BLaER1 (cell line): Measurements from ENCODE around the gene CLCF1.

ENCODE experiments used
- H3K27ac ChIP-seq: shearing (Covaris generic); formaldehyde crosslinking; 2 replicates; pipeline ENCODE4 v1.8.1; 2022
- H3K27me3 ChIP-seq: shearing (Covaris generic); formaldehyde crosslinking; 2 replicates; pipeline ENCODE4 v1.8.1; 2022
- H3K36me3 ChIP-seq: shearing (Covaris generic); formaldehyde crosslinking; 2 replicates; pipeline ENCODE4 v1.8.1; 2022
- H3K4me1 ChIP-seq: shearing (Covaris generic); formaldehyde crosslinking; 2 replicates; pipeline ENCODE4 v1.8.1; 2022
- H3K4me2 ChIP-seq: shearing (Covaris generic); formaldehyde crosslinking; 2 replicates; pipeline ENCODE4 v1.8.1; 2022
- H3K4me3 ChIP-seq: shearing (Covaris generic); formaldehyde crosslinking; 2 replicates; pipeline ENCODE4 v1.8.1; 2022
- H3K9ac ChIP-seq: shearing (Covaris generic); formaldehyde crosslinking; 2 replicates; pipeline ENCODE4 v1.8.1; 2022
- H3K9me3 ChIP-seq: shearing (Covaris generic); formaldehyde crosslinking; 2 replicates; pipeline ENCODE4 v1.8.1; 2022
- H4K20me1 ChIP-seq: shearing (Covaris generic); formaldehyde crosslinking; 2 replicates; pipeline ENCODE4 v1.8.1; 2022
- Cebpa-rat ChIP-seq: shearing (Covaris generic); IDR thresholded peaks from 2 replicates; pipeline ENCODE4 v1.8.1; 2022

The CLCF1 gene

GRCh38 chr11:67369275-67369674 lies 4.1 kb downstream of the CLCF1 start:
- TF ChIP-seq Cebpa-rat = no peak
- H3K9ac ChIP-seq = no peak overlapping the region
- peaks cover 52% of the 10 kb centered on the region for H4K20me1 ChIP-seq
- H3K36me3 ChIP-seq = no peaks in the 10 kb centered on the region
- peaks cover 50% of the 10 kb centered on the region for H3K27me3 ChIP-seq
- H3K4me1 ChIP-seq = peaks cover 91% of the 10 kb centered on the region
- H3K4me2 ChIP-seq = peak overlapping the region; percentile 81
- H3K9me3 ChIP-seq = no peaks in the 10 kb centered on the region
- H3K4me3 ChIP-seq = no peak overlapping the region
- no peak overlapping the region for H3K27ac ChIP-seq

- Histone ChIP-seq H3K4me3 (no peak overlapping the region), H3K27me3 (peaks cover 44% of the 10 kb centered on the region), H3K9me3 (no peaks in the 10 kb centered on the region), H3K9ac (no peak overlapping the region), H3K27ac (no peak overlapping the region), H3K36me3 (no peaks in the 10 kb centered on the region), H3K4me1 (peaks cover 91% of the 10 kb centered on the region), H3K4me2 (peak overlapping the region; percentile 81), H4K20me1 (peaks cover 46% of the 10 kb centered on the region)
- TF ChIP-seq Cebpa-rat = no peak
These were observed 4.8 kb downstream of the CLCF1 start for GRCh38 chr11:67368621-67369020.

- no peaks in the 10 kb centered on the region for H3K36me3 ChIP-seq
- H3K27me3 ChIP-seq = peaks cover 35% of the 10 kb centered on the region
- peak overlapping the region; percentile 81 for H3K4me2 ChIP-seq
- H3K9ac ChIP-seq = no peak overlapping the region
- no peak overlapping the region for H3K27ac ChIP-seq
- H3K4me1 ChIP-seq = peaks cover 85% of the 10 kb centered on the region
- no peak overlapping the region for H3K4me3 ChIP-seq
- TF ChIP-seq Cebpa-rat = no peak
- peaks cover 46% of the 10 kb centered on the region for H4K20me1 ChIP-seq
- no peaks in the 10 kb centered on the region for H3K9me3 ChIP-seq
These were observed 5.6 kb downstream of the CLCF1 start for GRCh38 chr11:67367761-67368227.

- TF ChIP-seq Cebpa-rat = no peak
- Histone ChIP-seq H3K27ac (no peak overlapping the region), H3K36me3 (no peaks in the 10 kb centered on the region), H3K4me1 (peaks cover 83% of the 10 kb centered on the region), H3K9me3 (no peaks in the 10 kb centered on the region), H3K4me3 (no peak overlapping the region), H3K9ac (no peak overlapping the region), H3K27me3 (peaks cover 31% of the 10 kb centered on the region), H4K20me1 (peaks cover 45% of the 10 kb centered on the region), H3K4me2 (peak overlapping the region; percentile 81)
These were observed 6.2 kb downstream of the CLCF1 start for GRCh38 chr11:67366961-67367760.

- H3K9ac ChIP-seq = 0 out of 2 replicates have a peak overlapping the region, but pooled peaks have one; percentile 19
- H4K20me1 ChIP-seq = peaks cover 38% of the 10 kb centered on the region
- H3K4me2 ChIP-seq = peak overlapping the region; percentile 81
- H3K4me3 ChIP-seq = no peak overlapping the region
- no peak overlapping the region for H3K27ac ChIP-seq
- peaks cover 77% of the 10 kb centered on the region for H3K4me1 ChIP-seq
- H3K27me3 ChIP-seq = peaks cover 29% of the 10 kb centered on the region
- no peaks in the 10 kb centered on the region for H3K36me3 ChIP-seq
- H3K9me3 ChIP-seq = no peaks in the 10 kb centered on the region
- no peak for TF ChIP-seq Cebpa-rat
These were observed 6.9 kb downstream of the CLCF1 start for GRCh38 chr11:67366546-67366945.

GRCh38 chr11:67365736-67366444 lies 7.5 kb downstream of the CLCF1 start:
- H3K27ac ChIP-seq = no peak overlapping the region
- H3K4me2 ChIP-seq = peak overlapping the region; percentile 81
- no peaks in the 10 kb centered on the region for H3K36me3 ChIP-seq
- TF ChIP-seq Cebpa-rat = no peak
- 0 out of 2 replicates have a peak overlapping the region, but pooled peaks have one; percentile 19 for H3K9ac ChIP-seq
- no peak overlapping the region for H3K4me3 ChIP-seq
- H3K27me3 ChIP-seq = peaks cover 28% of the 10 kb centered on the region
- peaks cover 32% of the 10 kb centered on the region for H4K20me1 ChIP-seq
- H3K4me1 ChIP-seq = peaks cover 71% of the 10 kb centered on the region
- no peaks in the 10 kb centered on the region for H3K9me3 ChIP-seq

GRCh38 chr11:67364783-67365722 lies 8.3 kb downstream of the CLCF1 start:
- peaks cover 23% of the 10 kb centered on the region for H3K27me3 ChIP-seq
- TF ChIP-seq Cebpa-rat = no peak
- no peak overlapping the region for H3K9ac ChIP-seq
- no peaks in the 10 kb centered on the region for H3K9me3 ChIP-seq
- peaks cover 27% of the 10 kb centered on the region for H4K20me1 ChIP-seq
- H3K36me3 ChIP-seq = no peaks in the 10 kb centered on the region
- H3K4me1 ChIP-seq = peaks cover 64% of the 10 kb centered on the region
- H3K4me2 ChIP-seq = peak overlapping the region; percentile 81
- H3K27ac ChIP-seq = no peak overlapping the region
- no peak overlapping the region for H3K4me3 ChIP-seq

- H3K9me3 ChIP-seq = no peaks in the 10 kb centered on the region
- no peak overlapping the region for H3K4me3 ChIP-seq
- H3K9ac ChIP-seq = no peak overlapping the region
- H3K36me3 ChIP-seq = no peaks in the 10 kb centered on the region
- H3K27ac ChIP-seq = no peak overlapping the region
- H4K20me1 ChIP-seq = peaks cover 18% of the 10 kb centered on the region
- H3K4me2 ChIP-seq = peak overlapping the region; percentile 81
- H3K4me1 ChIP-seq = peaks cover 55% of the 10 kb centered on the region
- no peak for TF ChIP-seq Cebpa-rat
- H3K27me3 ChIP-seq = peaks cover 17% of the 10 kb centered on the region
These were observed 9.2 kb downstream of the CLCF1 start for GRCh38 chr11:67364169-67364568.
